Kidney (tissue), 14 donors: ENCODE data around the gene AAK1. TPM values are rescaled to one million over a fixed set of nuclear protein-coding genes. Genes with fewer than 3 reads are reported as not detected.

Experiments used
- DNase-seq, 5 donors: peaks; one replicate each; pipeline ENCODE4 v3.0.0-alpha.2; 2013 to 2020
- FAIRE-seq: peaks from 2 replicates; lab custom pipeline; 2012; peaks lifted over from hg19 to GRCh38; lab: Jason Lieb, UNC
- H3K27ac ChIP-seq, 2 donors: one replicate each; pipeline ENCODE4 v1.7.0; 2013; ENCODE audit warnings: low read depth in 2 of 2, low read length in 2 of 2, inconsistent platforms in 1 of 2
- H3K27me3 ChIP-seq: one replicate; pipeline ENCODE4 v1.7.1; 2013; ENCODE audit warnings: low read length, inconsistent platforms; ENCODE audit not compliant: control insufficient read depth, insufficient read depth
- H3K36me3 ChIP-seq, 3 donors: one replicate each; pipeline versions ENCODE4 v1.7.0 to v1.7.1; 2013; ENCODE audit warnings: low read length in 3 of 3, control low read depth in 1 of 3, inconsistent platforms in 1 of 3; ENCODE audit not compliant: insufficient read depth in 3 of 3, control insufficient read depth in 2 of 3
- H3K4me1 ChIP-seq, 3 donors: one replicate each; pipeline versions ENCODE4 v1.7.0 to v1.7.1; 2013; ENCODE audit warnings: low read length in 3 of 3, inconsistent platforms in 1 of 3, low read depth in 1 of 3; ENCODE audit not compliant: control insufficient read depth in 2 of 3, insufficient read depth in 2 of 3
- H3K4me3 ChIP-seq, 3 donors: one replicate each; pipeline versions ENCODE4 v1.7.0 to v1.8.1; 2013; ENCODE audit warnings: low read length in 3 of 3, control low read depth in 1 of 3, inconsistent platforms in 1 of 3
- H3K9ac ChIP-seq, 3 donors: one replicate each; pipeline versions ENCODE4 v1.7.0 to v1.7.1; 2013; ENCODE audit warnings: low read length in 3 of 3, control low read depth in 1 of 3, inconsistent platforms in 1 of 3
- H3K9me3 ChIP-seq, 3 donors: one replicate each; pipeline versions ENCODE4 v1.7.0 to v1.7.1; 2013; ENCODE audit warnings: low read length in 3 of 3, control low read depth in 1 of 3, inconsistent platforms in 1 of 3; ENCODE audit not compliant: control insufficient read depth in 2 of 3, insufficient read depth in 1 of 3
- CTCF ChIP-seq: IDR thresholded peaks from 3 replicates; pipeline ENCODE4 v1.5.1; 2012; ENCODE audit warnings: mild to moderate bottlenecking, moderate library complexity, borderline replicate concordance; ENCODE audit not compliant: insufficient read depth; ENCODE audit errors: extremely low read depth
- intact Hi-C: fragments of 100-400 bp; cut with DNase I; formaldehyde crosslinking; loops from one replicate; pipeline ENCODE4 v1.11.1; 2022
- polyA plus RNA-seq: library from polyadenylated mRNA; stranded (reverse); fragments of 350-450 nt; fragmentation: Illumina TruSeq; extraction: RNeasy Lipid Tissue Mini Kit (QIAGEN cat#74804); gene quantifications from one replicate; pipeline ENCODE4 v1.2.3, GENCODE V29; 2014; ENCODE audit warnings: low read depth, low replicate concordance; ENCODE audit not compliant: insufficient read depth
- total RNA-seq: library from RNA; stranded (reverse); fragmentation: NEBNext Ultra II Directional; extraction: Animal tissue kit (Norgen Biotek cat#: 25700); gene quantifications from one replicate; pipeline ENCODE4 v1.2.1, GENCODE V29; 2021
- donor health status: control.
- donor health status: control.
- donor health status: control.
- donor health status: control.
- donor health status: control.
- donor health status: DM: yes; HTN: yes; CAD: no.
- donor health status: Normal renal cell carcinoma (clear cell type).

The AAK1 gene
- total and polyA plus RNA-seq, 2 donors from 2014 or later, result 25.8 to 93.7 TPM

DNA sequence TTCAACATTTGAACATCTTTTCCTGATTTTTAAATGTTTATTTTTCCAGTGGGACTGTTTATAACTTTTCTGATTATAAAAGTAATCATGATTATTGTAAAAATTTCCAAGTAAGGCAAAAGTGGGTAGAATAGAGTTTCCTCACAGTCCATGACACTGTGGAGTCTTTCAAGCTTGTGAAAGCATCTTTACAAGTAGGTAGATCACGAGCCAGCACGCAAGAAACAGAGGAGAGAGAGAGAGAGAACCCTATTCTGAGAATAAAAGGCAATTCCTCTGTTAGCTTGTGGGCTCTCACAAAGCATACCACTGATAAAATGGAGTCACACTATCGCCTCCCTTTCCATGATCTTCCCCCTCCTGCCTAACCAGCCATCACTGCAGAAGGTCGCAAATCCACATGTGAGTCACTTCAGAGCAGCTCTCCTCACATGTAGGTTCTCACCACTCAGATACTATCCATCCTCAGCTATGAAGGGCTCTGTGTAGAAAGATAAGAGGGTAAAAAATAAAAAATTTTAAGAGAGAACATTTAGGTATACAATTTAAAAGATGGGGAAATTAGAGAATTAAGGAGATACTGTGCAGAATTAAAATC lies 40.3 kb downstream of the AAK1 start:
- DNase-seq (no peak), FAIRE-seq (no peak)
- Histone ChIP-seq H3K4me1 (peaks cover 0 to 16% (median 0%) of the 10 kb centered on the region in 3 donors), H3K9ac (no peak overlapping the region), H3K27ac (no peak overlapping the region), H3K36me3 (peaks cover 0 to 4% (median 0%) of the 10 kb centered on the region in 3 donors), H3K4me3 (no peak overlapping the region), H3K9me3 (no peaks in the 10 kb centered on the region), H3K27me3 (no peaks in the 10 kb centered on the region)
- intact Hi-C loops, result no loop called here
- no peak for TF ChIP-seq CTCF

DNA sequence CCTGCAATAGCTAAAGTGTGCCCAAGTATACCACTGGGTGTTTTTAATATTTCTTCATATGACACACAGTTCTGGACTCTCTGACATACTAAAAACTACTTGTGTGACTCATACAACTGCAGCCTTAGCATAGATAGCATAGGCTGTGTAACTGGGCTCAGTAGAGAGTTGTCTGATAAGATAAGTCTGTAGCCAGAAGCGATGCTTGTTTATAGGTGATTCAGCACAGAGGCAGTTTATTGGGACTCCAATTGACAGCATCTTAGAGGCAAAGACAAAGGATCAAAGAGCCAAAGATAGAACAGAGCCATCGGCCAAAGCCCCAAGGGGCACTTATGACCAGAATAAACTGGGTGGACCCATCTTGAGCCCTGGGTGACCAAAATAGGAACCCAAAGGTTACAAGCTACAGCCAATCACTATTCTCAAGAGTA lies 42.3 kb downstream of the AAK1 start:
- no peak overlapping the region for H3K4me3 ChIP-seq
- no peaks in the 10 kb centered on the region for H3K9me3 ChIP-seq
- H3K4me1 ChIP-seq, result peaks cover 0 to 9% (median 0%) of the 10 kb centered on the region in 3 donors
- no peaks in the 10 kb centered on the region for H3K27me3 ChIP-seq
- H3K9ac ChIP-seq, result no peak overlapping the region
- no peak for TF ChIP-seq CTCF
- H3K36me3 ChIP-seq, result peaks cover 0 to 4% (median 0%) of the 10 kb centered on the region in 3 donors
- FAIRE-seq (no peak), DNase-seq (no peak)
- intact Hi-C loops, result no loop called here
- H3K27ac ChIP-seq, result no peak overlapping the region

DNA sequence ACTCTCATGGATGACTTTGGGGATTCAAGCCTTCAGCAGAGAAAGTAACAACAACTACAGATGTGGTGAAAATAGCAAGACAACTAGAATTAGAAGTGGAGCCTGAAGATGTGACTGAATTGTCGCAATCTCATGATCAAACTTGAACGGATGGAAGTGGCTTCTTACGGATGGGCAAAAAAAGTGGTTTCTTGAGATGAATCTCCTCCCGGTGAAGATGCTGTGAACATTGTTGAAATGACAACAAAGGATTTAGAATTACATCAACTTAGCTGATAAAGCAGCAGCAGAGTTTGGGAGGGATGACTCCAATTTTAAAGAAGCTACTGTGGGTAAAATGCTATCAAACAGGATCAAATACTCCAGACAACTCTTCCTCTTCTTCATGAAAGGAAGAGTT lies 43.1 kb downstream of the AAK1 start:
- TF ChIP-seq CTCF, result no peak
- FAIRE-seq (no peak), DNase-seq (no peak)
- peaks cover 0 to 9% (median 0%) of the 10 kb centered on the region in 3 donors for H3K4me1 ChIP-seq
- H3K9ac ChIP-seq, result no peak overlapping the region
- intact Hi-C loops, result no loop called here
- H3K36me3 ChIP-seq, result peaks cover 0 to 4% (median 0%) of the 10 kb centered on the region in 3 donors
- no peak overlapping the region for H3K27ac ChIP-seq
- H3K9me3 ChIP-seq, result no peaks in the 10 kb centered on the region
- no peak overlapping the region for H3K4me3 ChIP-seq
- H3K27me3 ChIP-seq, result no peaks in the 10 kb centered on the region
